HUES6 (cell line): Measurements from ENCODE around the gene GPR139.
A peak's percentile ranks its signal among the peaks of the same experiment; 100 is the strongest.

Experiments used
- H3K27ac ChIP-seq: 2 replicates; pipeline ENCODE4 v1.7.0; 2013; ENCODE audit warnings: low read depth, mild to moderate bottlenecking, low read length, inconsistent platforms
- H3K27me3 ChIP-seq: 2 replicates; pipeline ENCODE4 v1.6.1; 2013; ENCODE audit warnings: low read length; ENCODE audit not compliant: control insufficient read depth, insufficient read depth
- H3K36me3 ChIP-seq: 2 replicates; pipeline ENCODE4 v1.6.1; 2013; ENCODE audit warnings: low read length; ENCODE audit not compliant: control insufficient read depth, insufficient read depth
- H3K4me1 ChIP-seq: 2 replicates; pipeline ENCODE4 v1.6.1; 2013; ENCODE audit warnings: low read length; ENCODE audit not compliant: control insufficient read depth, insufficient read depth
- H3K4me3 ChIP-seq: 2 replicates; pipeline ENCODE4 v1.5.1; 2013; ENCODE audit warnings: low read depth, low read length
- H3K9ac ChIP-seq: one replicate; pipeline ENCODE4 v1.6.1; 2013; ENCODE audit warnings: mild to moderate bottlenecking, low read length
- H3K9me3 ChIP-seq: 2 replicates; pipeline ENCODE4 v1.6.1; 2013; ENCODE audit warnings: low read depth, low read length; ENCODE audit not compliant: control insufficient read depth, insufficient read depth

GPR139 gene

DNA sequence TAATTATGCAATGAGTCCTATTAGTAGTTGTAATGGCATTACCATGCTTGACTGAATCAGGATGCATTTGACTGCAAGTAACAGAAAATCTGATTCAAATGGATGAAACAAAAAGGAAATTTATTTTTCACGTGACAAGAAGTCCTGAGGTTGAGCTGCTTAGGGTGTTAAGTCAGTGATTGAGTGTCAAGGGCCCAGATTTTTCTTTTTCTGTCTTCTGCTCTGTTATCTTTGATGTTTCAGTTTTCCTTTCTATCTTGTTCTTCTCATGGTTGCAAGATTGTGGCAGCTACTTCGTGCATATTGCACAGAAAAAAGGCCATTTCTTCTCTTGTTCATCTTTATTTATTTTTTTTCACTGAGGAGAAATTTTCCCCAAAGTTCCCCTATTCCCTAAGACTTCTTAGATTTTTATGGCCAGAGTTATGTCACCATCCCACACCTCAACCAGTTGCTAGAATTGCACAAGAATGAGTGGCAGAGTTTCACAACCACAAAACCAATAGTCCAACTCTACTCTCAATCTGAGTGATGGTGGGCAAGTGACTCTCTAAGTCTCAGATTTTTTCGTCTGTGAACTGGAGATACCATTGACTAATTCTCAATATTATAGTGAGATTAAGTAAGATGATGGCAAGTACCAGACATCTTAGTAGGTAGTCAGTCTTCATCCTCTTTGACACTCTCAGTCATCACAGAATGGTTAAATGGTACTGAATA lies 15.7 kb upstream of the GPR139 start:
- Histone ChIP-seq H3K9ac (no peak overlapping the region), H3K27me3 (0 out of 2 replicates have a peak, but pooled peaks cover 3% of the 10 kb centered on the region), H3K9me3 (no peaks in the 10 kb centered on the region), H3K4me1 (no peaks in the 10 kb centered on the region), H3K4me3 (no peak overlapping the region), H3K27ac (no peak overlapping the region), H3K36me3 (no peaks in the 10 kb centered on the region)

DNA sequence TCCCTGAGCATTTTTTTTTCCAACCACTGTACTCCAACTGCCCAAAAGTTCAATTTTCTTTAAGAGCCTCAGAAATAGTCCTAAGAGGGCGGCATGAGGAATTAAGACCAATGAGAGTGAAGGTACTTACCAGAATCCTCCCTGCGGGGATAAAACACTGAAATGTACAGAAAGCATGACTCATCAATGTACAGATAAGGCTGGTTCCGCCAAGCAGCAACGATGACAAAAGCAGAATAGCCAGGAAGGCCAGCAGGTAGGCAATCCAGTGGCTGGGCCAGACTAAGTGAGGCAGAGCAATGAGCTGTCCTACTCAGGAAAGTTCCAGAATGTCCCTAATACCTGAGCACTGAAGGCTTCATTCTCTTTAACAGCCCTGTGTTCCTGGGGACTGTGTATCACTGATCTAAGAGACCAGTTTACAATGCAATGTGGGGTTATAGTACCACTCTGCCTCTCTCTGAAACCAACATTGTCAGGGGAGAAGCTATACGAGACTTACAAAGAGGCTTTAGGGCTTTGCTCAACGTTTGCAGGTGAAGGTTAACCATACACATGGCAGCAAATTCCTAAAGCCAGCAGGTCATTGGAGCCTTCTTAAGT lies 11.0 kb upstream of the GPR139 start:
- Histone ChIP-seq H3K9ac (no peak overlapping the region), H3K36me3 (no peaks in the 10 kb centered on the region), H3K4me1 (no peaks in the 10 kb centered on the region), H3K4me3 (no peak overlapping the region), H3K27ac (no peak overlapping the region), H3K9me3 (no peaks in the 10 kb centered on the region), H3K27me3 (peaks cover 3% of the 10 kb centered on the region; the same call in 1 of the 2 replicates)

DNA sequence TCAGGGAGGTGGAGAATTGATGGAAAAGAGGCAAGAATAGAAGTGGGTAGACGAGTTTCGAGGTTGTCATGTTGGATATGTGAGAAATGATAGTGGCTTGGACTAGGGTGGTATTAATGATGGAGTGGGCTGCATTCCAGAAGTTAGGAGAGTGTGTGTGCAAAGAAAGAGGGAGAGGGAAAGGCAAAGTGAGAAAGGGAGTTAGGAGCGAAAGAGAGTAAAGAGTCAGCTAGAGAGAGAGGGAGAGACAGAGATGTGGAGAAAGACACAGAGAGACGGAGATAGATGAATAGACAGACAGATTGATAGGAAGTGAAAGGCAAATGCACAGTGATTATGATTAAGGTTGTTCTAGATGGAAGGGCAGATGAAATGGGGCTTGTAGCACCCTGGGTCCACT lies 5.4 kb upstream of the GPR139 start:
- H3K36me3 ChIP-seq, result no peaks in the 10 kb centered on the region
- H3K4me3 ChIP-seq, result no peak overlapping the region
- 0 out of 2 replicates have a peak, but pooled peaks cover 3% of the 10 kb centered on the region for H3K4me1 ChIP-seq
- H3K9ac ChIP-seq, result no peak overlapping the region
- no peaks in the 10 kb centered on the region for H3K9me3 ChIP-seq
- H3K27ac ChIP-seq, result no peak overlapping the region
- peaks cover 32% of the 10 kb centered on the region for H3K27me3 ChIP-seq

DNA sequence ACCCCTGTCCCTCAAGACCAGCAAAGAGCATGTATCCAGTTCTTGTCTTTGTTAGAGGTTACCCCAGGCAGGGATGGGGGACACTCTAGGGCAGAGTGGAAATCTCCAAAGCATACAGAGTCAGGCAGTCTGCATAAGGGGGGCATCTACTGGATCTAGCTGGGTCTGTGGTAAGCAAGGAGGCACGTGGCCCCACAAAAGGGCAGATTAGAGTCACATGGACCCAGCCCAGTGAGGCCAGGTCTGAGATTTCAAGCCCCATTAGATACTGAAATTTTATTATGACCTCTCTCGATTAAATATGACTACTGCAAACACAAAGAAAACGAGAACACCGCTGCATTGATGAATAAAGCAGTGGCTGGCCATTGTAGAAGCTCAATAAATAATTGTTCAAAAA lies 1.6 kb upstream of the GPR139 start:
- Histone ChIP-seq H3K27me3 (peaks cover 70% of the 10 kb centered on the region), H3K9me3 (no peaks in the 10 kb centered on the region), H3K27ac (no peak overlapping the region), H3K9ac (no peak overlapping the region), H3K4me1 (peaks cover 12% of the 10 kb centered on the region), H3K36me3 (no peaks in the 10 kb centered on the region), H3K4me3 (no peak overlapping the region)

DNA sequence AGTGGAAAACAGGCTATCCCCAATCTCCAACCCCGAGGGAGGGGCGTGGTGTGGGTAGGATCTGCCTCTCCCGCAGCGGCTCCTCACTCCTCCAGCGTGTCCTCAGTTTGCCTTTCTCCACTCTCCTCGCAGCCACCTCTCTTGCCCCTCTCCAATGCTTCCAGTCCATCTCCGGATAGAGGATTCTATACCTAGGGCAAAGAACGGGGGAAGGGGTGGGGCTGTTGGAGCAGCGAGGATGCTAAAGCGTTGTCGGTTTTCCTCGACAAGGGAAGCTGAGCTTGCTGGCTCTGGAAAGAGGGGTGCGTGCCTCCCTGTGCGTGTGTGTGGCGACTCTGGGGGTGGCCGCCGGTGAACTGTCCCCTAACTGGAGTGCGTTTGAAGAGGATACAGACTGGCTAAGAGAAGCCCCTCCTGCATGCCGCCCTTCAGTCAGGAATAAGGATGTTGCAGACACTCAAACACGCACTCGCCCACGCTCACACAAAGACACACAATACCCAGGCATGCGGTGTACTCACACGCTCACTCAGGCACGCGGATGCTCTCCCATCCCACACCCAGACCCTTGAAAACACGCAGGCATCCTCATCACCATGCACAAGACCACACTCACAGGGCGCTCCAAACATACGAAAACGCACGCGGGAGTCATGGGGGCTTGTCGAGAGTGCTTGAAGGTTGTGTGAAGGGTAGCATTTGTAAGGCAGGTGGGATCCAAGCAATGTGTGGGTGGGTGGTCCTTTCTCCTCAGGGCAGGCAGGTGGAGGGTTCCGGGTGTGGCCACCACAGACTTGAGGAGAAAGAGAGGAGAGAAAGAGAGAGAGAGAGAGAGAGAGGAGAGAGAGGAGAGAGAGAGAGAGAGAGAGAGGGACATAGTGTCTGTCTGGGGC lies 655 bp upstream of the GPR139 start:
- Histone ChIP-seq H3K27ac (no peak overlapping the region), H3K27me3 (peaks cover 79% of the 10 kb centered on the region), H3K9me3 (no peaks in the 10 kb centered on the region), H3K9ac (no peak overlapping the region), H3K4me3 (peak overlapping the region; percentile 66), H3K36me3 (no peaks in the 10 kb centered on the region), H3K4me1 (peaks cover 12% of the 10 kb centered on the region)

DNA sequence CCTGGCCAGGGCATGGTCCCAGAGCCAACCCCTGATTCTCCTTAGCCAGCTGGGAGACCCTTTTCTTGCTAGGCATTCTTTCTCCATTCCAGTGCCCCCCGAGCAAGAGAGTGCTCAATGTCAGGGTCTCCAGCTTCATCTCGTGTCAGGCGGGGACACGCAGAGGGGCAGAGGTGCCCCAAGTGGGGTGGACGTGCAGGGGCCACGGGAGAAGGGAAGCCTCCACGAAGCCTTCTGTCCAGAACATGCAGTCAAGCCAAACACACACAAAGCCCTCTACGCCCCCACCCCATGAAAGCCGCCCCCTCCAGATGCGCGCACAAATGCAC lies 852 bp downstream of the GPR139 start:
- H3K4me1 ChIP-seq, result peaks cover 12% of the 10 kb centered on the region
- no peak overlapping the region for H3K9ac ChIP-seq
- no peak overlapping the region for H3K27ac ChIP-seq
- no peaks in the 10 kb centered on the region for H3K9me3 ChIP-seq
- peaks cover 81% of the 10 kb centered on the region for H3K27me3 ChIP-seq
- no peaks in the 10 kb centered on the region for H3K36me3 ChIP-seq
- peak overlapping the region; percentile 66 for H3K4me3 ChIP-seq

DNA sequence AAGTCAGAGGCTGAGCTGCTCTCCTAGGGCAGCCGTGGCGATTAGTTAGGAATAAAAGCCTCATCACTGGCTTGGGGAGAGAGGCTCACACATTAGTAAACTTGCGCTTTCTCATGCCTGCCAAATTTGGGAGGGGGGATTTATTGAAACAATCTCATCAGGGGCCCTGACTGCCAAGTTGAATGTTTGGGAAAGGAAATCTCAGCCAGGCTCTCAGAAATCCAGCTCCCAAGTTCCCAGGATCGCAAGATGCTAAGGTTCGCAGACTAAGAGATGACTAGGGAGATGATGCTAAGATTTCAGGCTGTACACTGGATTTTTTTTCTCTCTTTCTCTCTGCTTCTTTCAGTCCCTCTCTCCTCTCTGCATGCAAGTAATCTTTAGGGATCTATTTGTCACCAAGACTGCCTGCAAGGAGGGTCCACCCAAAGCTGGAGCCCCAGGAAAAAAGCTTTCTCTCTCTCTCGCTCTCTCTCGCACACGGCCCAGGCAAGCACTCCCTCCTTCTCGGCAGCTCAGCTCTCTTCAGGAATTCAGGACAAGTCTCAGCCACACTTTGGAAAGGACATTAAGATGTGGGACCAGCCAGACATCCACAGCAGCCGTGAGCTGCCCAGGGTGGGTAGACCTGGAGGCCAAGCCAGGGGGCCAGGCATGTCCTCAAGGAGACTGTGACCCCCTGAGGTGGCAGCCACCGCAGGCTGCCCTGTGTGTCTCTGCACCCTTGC lies 1.4 kb downstream of the GPR139 start:
- Histone ChIP-seq H3K4me1 (peaks cover 12% of the 10 kb centered on the region), H3K4me3 (peak overlapping the region; percentile 66), H3K27me3 (peaks cover 81% of the 10 kb centered on the region), H3K9ac (no peak overlapping the region), H3K9me3 (no peaks in the 10 kb centered on the region), H3K27ac (no peak overlapping the region), H3K36me3 (no peaks in the 10 kb centered on the region)

DNA sequence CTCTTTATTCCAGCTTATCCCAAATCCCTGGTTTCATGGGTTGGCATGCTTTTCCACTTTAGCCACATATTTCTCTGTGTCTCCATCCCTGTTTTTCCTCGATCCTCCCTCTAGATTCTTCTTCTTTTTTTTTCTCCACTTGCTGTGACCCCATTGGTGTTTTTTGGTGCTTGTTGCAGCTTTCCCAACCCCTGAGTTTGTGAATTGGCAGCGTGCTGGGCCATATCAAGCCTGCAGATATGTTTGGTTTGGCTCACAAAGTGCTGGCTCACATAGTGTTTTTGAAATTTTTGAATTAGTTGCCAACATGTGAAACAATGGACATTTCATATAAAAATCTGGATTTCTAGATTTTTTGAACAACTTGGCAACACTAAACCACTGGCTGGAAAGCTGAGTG lies 8.8 kb downstream of the GPR139 start:
- H3K4me3 ChIP-seq, result no peak overlapping the region
- no peaks in the 10 kb centered on the region for H3K36me3 ChIP-seq
- H3K27me3 ChIP-seq, result peaks cover 8% of the 10 kb centered on the region; the same call in 1 of the 2 replicates
- no peaks in the 10 kb centered on the region for H3K9me3 ChIP-seq
- no peaks in the 10 kb centered on the region for H3K4me1 ChIP-seq
- H3K27ac ChIP-seq, result no peak overlapping the region
- no peak overlapping the region for H3K9ac ChIP-seq

DNA sequence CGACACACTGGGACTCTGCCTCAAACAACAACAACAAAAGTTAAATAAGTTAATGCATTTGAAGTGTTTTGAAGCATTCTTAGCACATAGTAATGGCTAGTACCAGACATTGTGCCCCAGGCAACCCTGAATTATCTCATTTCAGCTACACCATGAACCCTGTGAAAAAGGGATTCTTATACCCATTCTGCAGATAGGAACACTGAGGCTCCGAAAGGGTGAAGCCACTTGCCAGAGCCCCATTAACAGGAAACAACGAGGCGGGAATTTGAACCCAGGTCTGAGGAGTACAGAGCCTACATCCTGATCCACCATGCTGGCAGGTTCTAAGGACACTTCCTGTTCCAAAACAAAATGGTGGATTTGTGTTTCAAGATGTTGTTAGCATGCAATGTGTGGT lies 9.2 kb downstream of the GPR139 start:
- Histone ChIP-seq H3K27me3 (peaks cover 4% of the 10 kb centered on the region; the same call in 1 of the 2 replicates), H3K4me3 (no peak overlapping the region), H3K9ac (no peak overlapping the region), H3K9me3 (no peaks in the 10 kb centered on the region), H3K27ac (no peak overlapping the region), H3K4me1 (no peaks in the 10 kb centered on the region), H3K36me3 (no peaks in the 10 kb centered on the region)

DNA sequence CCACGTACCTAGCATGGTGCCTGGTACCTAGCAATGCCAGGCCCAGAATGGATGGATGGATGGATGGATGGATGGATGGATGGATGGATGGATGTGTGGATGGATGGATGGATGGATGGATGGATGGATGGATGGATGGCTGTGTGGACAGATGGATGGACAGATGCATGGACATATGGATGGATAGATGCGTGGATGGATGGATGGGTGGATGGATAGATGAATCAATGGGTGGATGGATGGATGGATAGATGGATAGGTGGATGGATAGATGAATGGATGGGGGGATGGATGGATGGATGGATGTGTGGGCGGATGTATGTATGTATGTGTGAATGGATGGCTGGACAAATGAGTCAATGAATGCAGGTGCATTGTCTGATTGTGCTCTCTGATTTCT lies 12.6 kb downstream of the GPR139 start:
- no peak overlapping the region for H3K4me3 ChIP-seq

More for the DNA sequence above, 12.6 kb downstream of the GPR139 start:
- no peak overlapping the region for H3K27ac ChIP-seq
- H3K27me3 ChIP-seq, result 0 out of 2 replicates have a peak, but pooled peaks cover under 1% of the 10 kb centered on the region
- no peaks in the 10 kb centered on the region for H3K9me3 ChIP-seq
- no peaks in the 10 kb centered on the region for H3K4me1 ChIP-seq
- H3K36me3 ChIP-seq, result no peaks in the 10 kb centered on the region
- no peak overlapping the region for H3K9ac ChIP-seq
